H1 (cell line): ENCODE results near the gene ASCL2. TPM values are rescaled to one million over a fixed set of nuclear protein-coding genes. Genes with fewer than 3 reads are reported as not detected.

Experiments used
- CHD1 ChIP-seq: IDR thresholded peaks from 2 replicates; pipeline ENCODE4 v1.6.1; 2012; ENCODE audit warnings: low read depth, low read length, improper control_type of control experiment
- CTBP2 ChIP-seq: IDR thresholded peaks from 2 replicates; pipeline ENCODE4 v1.7.0; 2011; ENCODE audit warnings: borderline replicate concordance, mild to moderate bottlenecking, moderate library complexity, mixed read lengths, low read length; ENCODE audit not compliant: insufficient read depth, insufficient read length
- CTCF ChIP-seq, 3 experiments: IDR thresholded peaks; 1 replicate in 2 of 3; 2 replicates in 1 of 3; pipeline versions ENCODE4 v1.5.1 to v1.6.1; 2011; ENCODE audit warnings: low read length in 3 of 3, mild to moderate bottlenecking in 3 of 3, inconsistent platforms in 2 of 3, low read depth in 1 of 3, moderate library complexity in 1 of 3; ENCODE audit not compliant: insufficient read depth in 1 of 3; ENCODE audit errors: control extremely low read depth in 1 of 3
- GTF2F1 ChIP-seq: IDR thresholded peaks from 2 replicates; pipeline ENCODE4 v1.6.1; 2012; ENCODE audit warnings: low read depth, low read length, improper control_type of control experiment, borderline replicate concordance
- JUND ChIP-seq: IDR thresholded peaks from 2 replicates; pipeline ENCODE4 v1.6.1; 2011; ENCODE audit warnings: mild to moderate bottlenecking, improper control_type of control experiment, low read length
- KDM4A ChIP-seq: IDR thresholded peaks from one replicate; pipeline ENCODE4 v1.7.1; 2012; ENCODE audit warnings: low read depth, mild to moderate bottlenecking, moderate library complexity, low read length, inconsistent platforms; ENCODE audit not compliant: severe bottlenecking
- KDM5A ChIP-seq: fragments of 200-600 bp; IDR thresholded peaks from 2 replicates; pipeline ENCODE4 v1.7.1; 2012; ENCODE audit warnings: mild to moderate bottlenecking, low read length, inconsistent platforms, mixed read lengths
- NRF1 ChIP-seq: IDR thresholded peaks from 2 replicates; pipeline ENCODE4 v1.6.1; 2011; ENCODE audit warnings: mild to moderate bottlenecking, low read depth, low read length, improper control_type of control experiment
- SRF ChIP-seq: IDR thresholded peaks from 2 replicates; pipeline ENCODE4 v1.6.1; 2011; ENCODE audit warnings: mild to moderate bottlenecking, low read depth, low read length, moderate library complexity
- YY1 ChIP-seq: IDR thresholded peaks from 2 replicates; pipeline ENCODE4 v1.6.1; 2011; ENCODE audit warnings: low read depth, mild to moderate bottlenecking, low read length
- polyA plus RNA-seq, 7 experiments: library from polyadenylated mRNA; depleted of rRNA in 3 of 7; stranded (reverse) in 5 of 7; unstranded in 2 of 7; fragments of >200 nt in 5 of 7; fragments of 200-250 nt in 2 of 7; gene quantifications; 1 replicate in 5 of 7; 2 replicates in 1 of 7; 4 replicates in 1 of 7; pipeline versions ENCODE4 v1.2.1 to v1.2.3, GENCODE V29; 2011 to 2013; ENCODE audit warnings: missing spikeins in 2 of 7, mixed read lengths in 2 of 7
- total RNA-seq: library from RNA; stranded (reverse); fragmentation: NEBNext Ultra II Directional; extraction: Animal tissue kit (Norgen Biotek cat#: 25700); gene quantifications from 2 replicates; pipeline ENCODE4 v1.2.1, GENCODE V29; 2021

Gene ASCL2
- total and polyA plus RNA-seq, 2 of the 8 experiments (the other 6 are each of a cell fraction or from before 2014, with no cell fraction given), result 0.51 to 0.56 TPM

- TF ChIP-seq CTCF (IDR thresholded peaks at IDR 0.05; ENCODE audit: control extremely low read depth in 1 of 3, insufficient read depth in 1 of 3, low read depth in 1 of 3, low read length in 3 of 3), result no peak
- no peak for TF ChIP-seq CTBP2
- TF ChIP-seq YY1, result no peak
- TF ChIP-seq CHD1, result no peak
- TF ChIP-seq KDM5A, result no peak
- no peak for TF ChIP-seq GTF2F1
- TF ChIP-seq KDM4A, result no peak
- no peak for TF ChIP-seq JUND
- TF ChIP-seq NRF1, result no peak
- TF ChIP-seq SRF, result no peak
Observed at GRCh38 chr11:2261436-2262230, 8.8 kb downstream of the ASCL2 start (continued).
